GM12865 (cell line): ENCODE results near the gene TRAPPC12.

ENCODE experiments used
- DNase-seq: peaks from one replicate; pipeline ENCODE4 v3.0.0; 2010; ENCODE audit warnings: low read depth
- H3K4me3 ChIP-seq: 2 replicates; pipeline ENCODE4 v1.5.1; 2011; ENCODE audit warnings: mild to moderate bottlenecking, low read depth, low read length, control low read depth
- TF ChIP-seq, protein P1 (sequence below): IDR thresholded peaks from 2 replicates; pipeline ENCODE4 v1.5.1; 2011; ENCODE audit warnings: low read length, control low read depth, low read depth, inconsistent platforms; ENCODE audit not compliant: insufficient read depth; ENCODE audit errors: missing control alignments

TRAPPC12 gene

DNA sequence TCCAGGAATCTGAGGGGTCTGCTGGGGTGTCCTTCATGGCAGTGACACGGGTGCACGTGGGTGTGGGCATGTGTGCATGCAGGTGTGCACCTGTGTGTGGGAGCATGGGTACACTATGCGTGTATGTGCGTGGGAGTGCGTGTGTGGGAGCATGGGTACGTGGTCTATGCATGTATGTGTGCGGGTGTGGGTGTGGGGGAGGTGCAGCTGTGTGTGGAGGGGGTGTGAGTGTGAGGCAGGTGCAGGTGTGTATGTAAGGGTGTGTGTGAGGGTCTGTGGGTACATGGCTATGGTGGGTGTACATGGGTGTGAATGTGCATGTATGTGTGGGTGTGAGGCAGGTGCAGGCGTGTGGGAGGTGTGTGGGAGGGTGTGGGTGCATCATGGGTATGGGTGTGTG is 38.2 kb upstream of the TRAPPC12 start:
- no peak for DNase-seq
- TF ChIP-seq, protein P1, sequence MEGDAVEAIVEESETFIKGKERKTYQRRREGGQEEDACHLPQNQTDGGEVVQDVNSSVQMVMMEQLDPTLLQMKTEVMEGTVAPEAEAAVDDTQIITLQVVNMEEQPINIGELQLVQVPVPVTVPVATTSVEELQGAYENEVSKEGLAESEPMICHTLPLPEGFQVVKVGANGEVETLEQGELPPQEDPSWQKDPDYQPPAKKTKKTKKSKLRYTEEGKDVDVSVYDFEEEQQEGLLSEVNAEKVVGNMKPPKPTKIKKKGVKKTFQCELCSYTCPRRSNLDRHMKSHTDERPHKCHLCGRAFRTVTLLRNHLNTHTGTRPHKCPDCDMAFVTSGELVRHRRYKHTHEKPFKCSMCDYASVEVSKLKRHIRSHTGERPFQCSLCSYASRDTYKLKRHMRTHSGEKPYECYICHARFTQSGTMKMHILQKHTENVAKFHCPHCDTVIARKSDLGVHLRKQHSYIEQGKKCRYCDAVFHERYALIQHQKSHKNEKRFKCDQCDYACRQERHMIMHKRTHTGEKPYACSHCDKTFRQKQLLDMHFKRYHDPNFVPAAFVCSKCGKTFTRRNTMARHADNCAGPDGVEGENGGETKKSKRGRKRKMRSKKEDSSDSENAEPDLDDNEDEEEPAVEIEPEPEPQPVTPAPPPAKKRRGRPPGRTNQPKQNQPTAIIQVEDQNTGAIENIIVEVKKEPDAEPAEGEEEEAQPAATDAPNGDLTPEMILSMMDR, result no peak
- H3K4me3 ChIP-seq, result no peak overlapping the region

- H3K4me3 ChIP-seq, result no peak overlapping the region
- TF ChIP-seq, protein P1, result no peak
- DNase-seq, result no peak
These were observed 37.2 kb upstream of the TRAPPC12 start for GRCh38 chr2:3342324-3342723.

GRCh38 chr2:3343012-3343411 is 36.5 kb upstream of the TRAPPC12 start:
- H3K4me3 ChIP-seq, result no peak overlapping the region
- TF ChIP-seq, protein P1, result no peak
- no peak for DNase-seq

GRCh38 chr2:3344897-3345296 is 34.6 kb upstream of the TRAPPC12 start:
- DNase-seq, result no peak
- H3K4me3 ChIP-seq, result no peak overlapping the region
- TF ChIP-seq, protein P1, result no peak

GRCh38 chr2:3345621-3346020 is 33.9 kb upstream of the TRAPPC12 start:
- no peak for DNase-seq
- TF ChIP-seq, protein P1, result no peak

DNA sequence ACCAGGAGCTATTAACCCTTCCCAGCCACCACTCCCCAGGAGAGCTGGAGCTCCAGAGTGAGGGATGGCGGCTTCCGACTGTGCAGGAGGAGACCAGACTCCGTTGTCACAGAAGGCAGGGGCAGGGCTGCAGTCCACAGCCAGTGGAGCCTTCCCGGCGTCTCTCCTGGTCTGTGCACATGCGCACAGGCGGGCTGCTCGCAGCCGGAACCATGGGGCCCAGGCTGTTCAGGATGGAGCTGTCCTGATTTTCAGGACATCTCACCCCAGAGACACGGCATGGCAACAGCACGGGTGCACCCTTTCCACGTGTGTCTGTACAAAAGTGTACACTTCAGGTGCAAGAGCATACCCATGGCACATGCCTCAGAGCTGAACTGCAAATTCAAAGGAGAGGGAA is 30.7 kb upstream of the TRAPPC12 start:
- no peak for DNase-seq
- TF ChIP-seq, protein P1, result no peak
- no peak overlapping the region for H3K4me3 ChIP-seq

More at GRCh38 chr2:3345621-3346020, 33.9 kb upstream of the TRAPPC12 start:
- no peak overlapping the region for H3K4me3 ChIP-seq

DNA sequence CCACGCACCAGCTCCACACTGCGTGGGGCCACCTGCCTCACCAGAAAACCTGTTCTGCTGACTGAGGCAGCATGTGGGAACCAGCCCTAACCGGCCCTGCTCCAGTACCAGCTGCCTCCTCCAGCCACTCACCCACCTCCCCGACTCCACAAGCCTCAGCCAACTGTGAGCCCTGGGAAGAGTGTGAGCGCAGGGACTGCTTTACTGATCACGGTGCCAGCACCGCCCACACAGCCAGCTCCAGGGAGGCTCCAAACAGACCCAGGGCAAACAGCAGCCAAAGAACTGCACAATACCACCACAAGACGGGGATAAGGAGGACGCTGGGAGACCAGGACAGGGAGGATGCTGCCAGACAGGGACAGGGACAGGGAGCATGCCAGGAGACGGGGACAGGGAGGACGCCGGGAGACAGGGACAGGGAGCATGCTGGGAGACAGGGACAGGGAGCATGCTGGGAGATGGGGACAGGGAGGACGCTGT is 30.2 kb upstream of the TRAPPC12 start:
- DNase-seq, result no peak
- no peak overlapping the region for H3K4me3 ChIP-seq
- TF ChIP-seq, protein P1, result no peak
